Measurements from ENCODE around the gene EFTUD2. TPM values are rescaled to one million over a fixed set of nuclear protein-coding genes. Genes with fewer than 3 reads are reported as not detected.

Gene EFTUD2
- total and polyA plus RNA-seq, 2 of the 8 experiments (the other 6 are each of a cell fraction or from before 2014, with no cell fraction given) = 118 to 195 TPM

GRCh38 chr17:44919885-44920564 lies 20.8 kb upstream of the EFTUD2 start (continued):
- TF ChIP-seq PHF8 (conservative IDR thresholded peaks at IDR 0.05; ENCODE audit: low read depth, low read length) (no peak), HDAC6 (IDR thresholded peaks at IDR 0.05; ENCODE audit: low read depth, low read length) (no peak), NRF1 (IDR thresholded peaks at IDR 0.05; ENCODE audit: low read depth, low read length) (no peak)
